Fibroblast of lung (primary cell): ENCODE results near the gene PHB1.

ENCODE experiments used
- CTCF ChIP-seq, 2 donors: IDR thresholded peaks in 1 of 2; conservative IDR thresholded peaks in 1 of 2; 1 replicate in 1 of 2; 2 replicates in 1 of 2; pipeline ENCODE4 v1.5.1; 2011 to 2012; ENCODE audit warnings: low read length in 2 of 2, control low read depth in 1 of 2, inconsistent platforms in 1 of 2, low read depth in 1 of 2, mild to moderate bottlenecking in 1 of 2
- EZH2 ChIP-seq: IDR thresholded peaks from 2 replicates; pipeline ENCODE4 v1.5.1; 2012; ENCODE audit warnings: low read length, control low read depth, mild to moderate bottlenecking; ENCODE audit errors: missing control alignments

- no peak for TF ChIP-seq CTCF (conservative IDR thresholded peaks at IDR 0.05 in 1 of 2, IDR thresholded peaks at IDR 0.05 in 1 of 2; ENCODE audit: low read depth in 1 of 2, low read length in 2 of 2)
- no peak for TF ChIP-seq EZH2
These were observed 38.0 kb upstream of the PHB1 start for GRCh38 chr17:49452661-49453060.
